Heart left ventricle (tissue), 16 donors: ENCODE measurements around the gene WARS2. TPM values are rescaled to one million over a fixed set of nuclear protein-coding genes. Genes with fewer than 3 reads are reported as not detected.

Source experiments
- ATAC-seq, 4 donors: fragments of 200-7000 bp; cut with Tn5 transposase; one replicate each; pipeline ENCODE4 v1.9.1; 2020 to 2022; ENCODE audit warnings: moderate library complexity in 4 of 4, mild to moderate bottlenecking in 3 of 4, moderate number of reproducible peaks in 1 of 4
- DNase-seq, 5 donors: peaks; one replicate each; pipeline ENCODE4 v3.0.0-alpha.2; 2020
- H3K27ac ChIP-seq, 12 donors: fragments of 200-600 bp; sonication (generic) in 4 of 12; one replicate each; pipeline versions ENCODE4 v1.5.0 to v1.8.0; 2016 to 2022; ENCODE audit warnings: mild to moderate bottlenecking in 2 of 12
- H3K27me3 ChIP-seq, 9 donors: fragments of 200-600 bp; sonication (generic) in 2 of 9; one replicate each; pipeline versions ENCODE4 v1.5.1 to v1.8.0; 2016 to 2022; ENCODE audit warnings: mild to moderate bottlenecking in 3 of 9
- H3K36me3 ChIP-seq, 9 donors: fragments of 200-600 bp; sonication (generic) in 2 of 9; one replicate each; pipeline versions ENCODE4 v1.5.0 to v1.8.0; 2018 to 2022; ENCODE audit warnings: mild to moderate bottlenecking in 2 of 9
- H3K4me1 ChIP-seq, 12 donors: fragments of 200-600 bp; sonication (generic) in 4 of 12; one replicate each; pipeline versions ENCODE4 v1.5.0 to v1.8.0; 2016 to 2022; ENCODE audit warnings: mild to moderate bottlenecking in 3 of 12
- H3K4me3 ChIP-seq, 12 donors: fragments of 200-600 bp; sonication (generic) in 4 of 12; one replicate each; pipeline versions ENCODE4 v1.5.0 to v1.8.0; 2017 to 2022; ENCODE audit warnings: mild to moderate bottlenecking in 9 of 12, moderate library complexity in 4 of 12
- H3K9me3 ChIP-seq, 12 donors: fragments of 200-600 bp; sonication (generic) in 4 of 12; one replicate each; pipeline versions ENCODE4 v1.5.0 to v1.8.0; 2016 to 2022; ENCODE audit warnings: mild to moderate bottlenecking in 1 of 12
- POLR2A ChIP-seq, 2 donors: fragments of 450-650 bp; IDR thresholded peaks; one replicate each; pipeline ENCODE4 v1.6.1; 2017; ENCODE audit warnings: antibody characterized with exemption in 2 of 2, mild to moderate bottlenecking in 2 of 2, moderate library complexity in 2 of 2
- WGBS, 4 donors: extraction: QIAGEN DNeasy Blood & Tissue Kit in 2 of 4; methylation state at CpG; one replicate each; pipeline versions ENCODE4 v1.1.5 to v1.1.7; 2013 to 2018; 5-methylcytosine and 5-hydroxymethylcytosine counted together
- intact Hi-C, 10 donors: fragments of 100-400 bp; cut with DNase I; formaldehyde crosslinking; loops; one replicate each; pipeline versions ENCODE4 v1.11.1 to v1.14.2; 2022
- long read RNA-seq, 3 donors: library from polyadenylated mRNA; unstranded; transcript quantifications; one replicate each; pipeline ENCODE4 v2.0.0, GENCODE V29; 2020 to 2021
- polyA plus RNA-seq, 2 donors: library from polyadenylated mRNA; stranded (reverse); fragments of 200-250 nt; gene quantifications; one replicate each; pipeline ENCODE4 v1.2.3, GENCODE V29; 2013
- total RNA-seq, 9 donors: library from RNA; depleted of rRNA in 2 of 9; stranded (reverse); fragments of >200 nt in 2 of 9; fragmentation: NEBNext Ultra II Directional in 3 of 9; extraction: Animal tissue kit (Norgen Biotek cat#: 25700) in 3 of 9; gene quantifications; one replicate each; pipeline versions ENCODE4 v1.1.0 to v1.2.4, GENCODE V29; 2016 to 2023
- TF ChIP-seq, protein P1 (sequence below), 12 donors: fragments of 200-600 bp; sonication (generic) in 4 of 12; IDR thresholded peaks; one replicate each; pipeline versions ENCODE4 v1.5.0 to v1.8.0; 2018 to 2022; ENCODE audit warnings: antibody characterized with exemption in 12 of 12, mild to moderate bottlenecking in 5 of 12
- donor health status: ischemic (EF 13 %, LVEDD 7.1; RV severe dilation, severe dysfunction).
- donor health status: healthy with polysubstance abuse.
- donor health status: DM: no; HTN: yes; CAD: no.
- donor health status: DM: no; HTN: no; CAD: no.
- donor health status: ischemic (EF 25% LVEDD 6.9; RV normal size, moderate dysfunction).
- donor health status: ischemic (EF 25% LVEDD 5.7; RV mildly dilated, moderate dysfunction).
- donor health status: healthy.
- donor health status: DM: yes; HTN: yes; CAD: no.
- donor health status: ischemic (EF 35%, LVEDD 5.7; RV mildly dilated, moderate dysfunction).
- donor health status: nonischemic (EF 11% LVEDD 7.7; RV severe dilation, severe dysfunction).
- donor health status: DM: yes; HTN: yes; CAD: no.
- donor health status: PGD.
- donor health status: ischemic (EF 29% LVEDD 5.4; RV normal size, mild dysfunction).
- donor health status: nonischemic (EF 23%, LVEDD 6.1; RV moderate dilation, normal function).

Gene WARS2
- total RNA-seq = 10 to 100 TPM in 6 of 9 donors, 1 to 10 TPM in 3; 8.5 to 15.5 (median 13.1) TPM
- polyA plus RNA-seq = 1 to 10 TPM; 3.9 to 7.7 TPM
- long read RNA-seq, donor 1, transcript WARS2-201 (6 exons, 2,800 nt) = major isoform, 7 of 10 reads
- long read RNA-seq, donor 1, partial matches to known transcripts = 1 of 10 reads
- long read RNA-seq, donor 1, other reads (novel, unspliced or antisense) = 1 of 10 reads
- long read RNA-seq, donor 2, transcript WARS2-201 (6 exons, 2,800 nt) = major isoform, 22 of 34 reads
- long read RNA-seq, donor 2, partial matches to known transcripts = 6 of 34 reads
- long read RNA-seq, donor 2, other reads (novel, unspliced or antisense) = 5 of 34 reads
- long read RNA-seq, donor 3, transcript WARS2-201 (6 exons, 2,800 nt) = major isoform, 6 of 8 reads
- long read RNA-seq, donor 3, partial matches to known transcripts = 1 of 8 reads
- long read RNA-seq, donor 3, other reads (novel, unspliced or antisense) = 1 of 8 reads

DNA sequence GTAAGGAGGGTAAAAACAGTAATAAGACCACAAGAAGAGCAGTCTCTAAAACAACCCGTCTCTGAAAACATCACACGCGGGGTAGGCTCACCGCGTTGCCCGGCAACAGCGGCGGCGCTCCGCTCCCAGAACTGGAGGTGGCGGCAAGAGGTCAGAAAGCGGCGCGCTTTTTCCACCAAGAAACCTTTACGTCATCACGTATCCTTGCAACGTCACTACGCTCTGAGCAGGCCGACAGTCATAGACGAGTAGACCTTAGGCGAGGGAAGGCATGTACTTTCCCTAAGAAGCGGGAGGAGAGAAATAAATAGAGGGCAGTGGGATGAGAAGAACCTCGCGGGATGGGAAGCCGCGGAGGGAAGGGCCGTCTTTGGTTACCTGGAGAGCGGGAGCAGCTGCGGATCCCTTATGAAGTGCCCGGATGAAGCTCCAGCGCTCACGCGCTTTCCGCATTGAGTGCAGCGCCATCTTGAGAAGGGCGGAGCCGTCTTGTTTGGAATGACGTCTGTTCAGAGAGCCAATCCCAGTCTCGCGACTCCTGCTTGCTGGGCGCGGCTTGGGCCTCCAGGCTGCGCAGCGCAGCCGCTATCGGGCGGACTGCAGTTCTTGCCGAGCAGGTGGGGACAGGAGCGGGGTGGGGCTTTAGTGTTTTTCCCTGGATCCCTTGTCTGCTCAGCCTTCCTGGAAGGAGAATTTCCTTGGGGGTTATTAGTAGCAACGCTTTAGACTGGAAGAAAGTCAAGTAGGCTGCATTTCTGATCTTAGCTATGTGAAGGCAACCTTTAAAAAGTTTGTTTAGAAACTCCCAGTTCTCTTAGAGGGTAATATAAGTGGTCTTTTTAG lies at the start of gene WARS2:
Gene WARS2, minus strand, starts transcription at position 477 of the 843 bp plus-strand sequence. Its CDS starts 9 bp downstream, at position 468.
- H3K4me1 ChIP-seq = peaks cover 0 to 41% (median 24%) of the 10 kb centered on the region in 12 donors
- intact Hi-C loops = loop anchor here in 2 of 10 donors (5.0 to 10.0 kb wide), 2 partner anchors 48 to 96 kb away; no protein-coding TSS in a partner anchor
- H3K36me3 ChIP-seq = peaks cover 0 to 8% (median 0%) of the 10 kb centered on the region in 9 donors
- peak within 1 kb of the TSS; percentile 53 to 77 (median 65) for H3K4me3 ChIP-seq
- H3K27me3 ChIP-seq = no peaks in the 10 kb centered on the region
- H3K9me3 ChIP-seq = no peaks in the 10 kb centered on the region
- ATAC-seq (peak; percentile 99), DNase-seq (peak; percentile 95 to 97 (median 96))
- 0 to 1% (median 0%) methylated on average over 42 to 50 of the region's 50 CpGs for WGBS, 4 donors
- peak within 1 kb of the TSS; percentile 94 to 99 (median 96) for H3K27ac ChIP-seq
- TF ChIP-seq, protein P1, sequence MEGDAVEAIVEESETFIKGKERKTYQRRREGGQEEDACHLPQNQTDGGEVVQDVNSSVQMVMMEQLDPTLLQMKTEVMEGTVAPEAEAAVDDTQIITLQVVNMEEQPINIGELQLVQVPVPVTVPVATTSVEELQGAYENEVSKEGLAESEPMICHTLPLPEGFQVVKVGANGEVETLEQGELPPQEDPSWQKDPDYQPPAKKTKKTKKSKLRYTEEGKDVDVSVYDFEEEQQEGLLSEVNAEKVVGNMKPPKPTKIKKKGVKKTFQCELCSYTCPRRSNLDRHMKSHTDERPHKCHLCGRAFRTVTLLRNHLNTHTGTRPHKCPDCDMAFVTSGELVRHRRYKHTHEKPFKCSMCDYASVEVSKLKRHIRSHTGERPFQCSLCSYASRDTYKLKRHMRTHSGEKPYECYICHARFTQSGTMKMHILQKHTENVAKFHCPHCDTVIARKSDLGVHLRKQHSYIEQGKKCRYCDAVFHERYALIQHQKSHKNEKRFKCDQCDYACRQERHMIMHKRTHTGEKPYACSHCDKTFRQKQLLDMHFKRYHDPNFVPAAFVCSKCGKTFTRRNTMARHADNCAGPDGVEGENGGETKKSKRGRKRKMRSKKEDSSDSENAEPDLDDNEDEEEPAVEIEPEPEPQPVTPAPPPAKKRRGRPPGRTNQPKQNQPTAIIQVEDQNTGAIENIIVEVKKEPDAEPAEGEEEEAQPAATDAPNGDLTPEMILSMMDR (IDR thresholded peaks at IDR 0.05) = peak in 1 of 12 donors; percentile 6
- TF ChIP-seq POLR2A (IDR thresholded peaks at IDR 0.05) = peak in 1 of 2 donors; percentile 77

DNA sequence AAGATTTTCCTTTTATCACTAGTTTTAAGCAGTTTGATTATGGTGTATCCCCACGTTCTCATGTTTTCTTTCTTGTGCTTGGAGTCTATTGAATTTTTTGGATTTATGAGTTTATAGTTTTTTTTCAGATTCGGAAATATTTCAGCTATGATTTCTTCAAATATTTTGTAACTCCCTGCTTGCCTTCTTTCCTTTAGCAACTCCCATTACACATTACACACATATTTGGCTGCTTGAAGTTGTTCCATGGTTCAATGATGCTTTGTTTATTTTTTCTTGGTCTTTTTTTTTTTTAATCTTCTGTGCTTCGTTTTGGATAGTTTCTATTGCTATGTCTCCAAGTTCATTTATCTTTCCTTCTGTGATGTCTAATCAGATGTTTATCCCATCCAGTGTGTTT lies 48.5 kb upstream of the WARS2 start:
- Histone ChIP-seq H3K36me3 (no peaks in the 10 kb centered on the region), H3K27me3 (no peaks in the 10 kb centered on the region), H3K4me3 (no peak overlapping the region), H3K27ac (no peak overlapping the region), H3K9me3 (peaks cover 0 to 12% (median 0%) of the 10 kb centered on the region in 12 donors), H3K4me1 (no peaks in the 10 kb centered on the region)
- TF ChIP-seq, protein P1 (IDR thresholded peaks at IDR 0.05) = no peak
- TF ChIP-seq POLR2A (IDR thresholded peaks at IDR 0.05) = no peak
- ATAC-seq (no peak), DNase-seq (no peak)
- intact Hi-C loops = no loop called here
- 71 to 77% (median 74%) methylated on average over 3 of the region's 3 CpGs for WGBS, 4 donors

DNA sequence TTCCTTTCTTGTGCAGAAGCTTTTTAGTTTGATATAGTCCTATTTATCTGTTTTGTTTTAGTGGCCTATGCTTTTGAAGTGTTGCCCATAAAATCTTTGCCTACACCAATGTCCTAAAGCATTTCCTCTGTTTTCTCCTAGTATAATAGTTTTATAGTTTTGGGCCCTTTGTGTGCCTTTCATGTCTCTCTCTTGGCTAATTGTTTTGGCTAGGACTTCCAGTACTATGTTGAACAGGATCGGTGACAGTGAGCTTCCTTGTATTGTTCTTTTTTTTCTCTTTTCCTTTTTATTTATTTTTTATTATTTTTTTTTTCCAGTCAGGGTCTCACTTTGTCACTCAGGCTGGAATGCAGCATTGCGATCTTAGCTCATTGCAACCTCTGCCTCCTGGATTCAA lies 47.0 kb upstream of the WARS2 start:
- H3K36me3 ChIP-seq = no peaks in the 10 kb centered on the region
- TF ChIP-seq POLR2A (IDR thresholded peaks at IDR 0.05) = no peak
- TF ChIP-seq, protein P1 (IDR thresholded peaks at IDR 0.05) = no peak
- H3K4me3 ChIP-seq = no peak overlapping the region
- H3K4me1 ChIP-seq = no peaks in the 10 kb centered on the region
- ATAC-seq (no peak), DNase-seq (no peak)
- no peak overlapping the region for H3K27ac ChIP-seq
- H3K27me3 ChIP-seq = no peaks in the 10 kb centered on the region
- 67 to 76% (median 73%) methylated on average over 2 of the region's 2 CpGs for WGBS, 4 donors
- H3K9me3 ChIP-seq = peaks cover 0 to 12% (median 0%) of the 10 kb centered on the region in 12 donors
- intact Hi-C loops = no loop called here

DNA sequence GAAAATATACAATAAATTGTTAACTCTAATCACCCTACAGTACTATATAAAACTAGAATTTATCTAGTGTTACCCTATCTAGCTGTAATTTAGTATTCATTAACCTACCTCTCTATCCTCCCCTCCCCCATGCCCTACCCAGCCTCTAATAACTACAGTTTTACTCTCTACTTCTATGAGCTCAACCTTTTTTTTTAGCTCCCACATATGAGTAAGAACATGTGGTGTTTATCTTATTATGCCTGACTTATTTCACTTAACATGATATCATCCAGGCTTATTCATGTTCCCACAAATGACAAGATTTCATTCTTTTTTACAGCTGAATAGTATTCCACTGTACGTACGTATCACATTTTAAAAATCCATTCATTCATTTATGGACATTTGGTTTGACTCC lies 46.0 kb upstream of the WARS2 start:
- ATAC-seq (no peak), DNase-seq (no peak)
- Histone ChIP-seq H3K9me3 (peaks cover 0 to 12% (median 0%) of the 10 kb centered on the region in 12 donors), H3K4me1 (no peaks in the 10 kb centered on the region), H3K27ac (no peak overlapping the region), H3K4me3 (no peak overlapping the region), H3K36me3 (no peaks in the 10 kb centered on the region), H3K27me3 (no peaks in the 10 kb centered on the region)
- no peak for TF ChIP-seq POLR2A (IDR thresholded peaks at IDR 0.05)
- TF ChIP-seq, protein P1 (IDR thresholded peaks at IDR 0.05) = no peak
- 95 to 98% (median 97%) methylated on average over 2 of the region's 2 CpGs for WGBS, 4 donors
- intact Hi-C loops = no loop called here
